Activated naive CD8-positive, alpha-beta T cell treated with anti-CD3 and anti-CD28 coated beads, Interleukin-2, amount 50 U/mL, for 16 hours (primary cell): ENCODE measurements around the gene CALCA.

Source experiments
- DNase-seq: peaks from one replicate; pipeline ENCODE4 v3.0.0-alpha.2; 2020; ENCODE audit warnings: low read depth, low spot score

CALCA gene

GRCh38 chr11:14949437-14950147 lies 22.6 kb downstream of the CALCA start:
- DNase-seq: no peak

- no peak for DNase-seq
Measured at GRCh38 chr11:14942745-14943144, 29.4 kb downstream of the CALCA start.

- DNase-seq: no peak
Measured at GRCh38 chr11:14938936-14939335, 33.2 kb downstream of the CALCA start.

- no peak for DNase-seq
Measured at GRCh38 chr11:14934641-14935351, 37.4 kb downstream of the CALCA start.

- DNase-seq: no peak
Measured at GRCh38 chr11:14932447-14932846, 39.7 kb downstream of the CALCA start.

GRCh38 chr11:14930369-14930768 lies 41.8 kb downstream of the CALCA start:
- no peak for DNase-seq

- no peak for DNase-seq
Measured at GRCh38 chr11:14927146-14927545, 45.0 kb downstream of the CALCA start.

GRCh38 chr11:14924318-14924717 lies 47.8 kb downstream of the CALCA start:
- no peak for DNase-seq
